ENCODE results near the gene MTFR1L.
A peak's percentile ranks its signal among the peaks of the same experiment; 100 is the strongest.

Gene MTFR1L

DNA sequence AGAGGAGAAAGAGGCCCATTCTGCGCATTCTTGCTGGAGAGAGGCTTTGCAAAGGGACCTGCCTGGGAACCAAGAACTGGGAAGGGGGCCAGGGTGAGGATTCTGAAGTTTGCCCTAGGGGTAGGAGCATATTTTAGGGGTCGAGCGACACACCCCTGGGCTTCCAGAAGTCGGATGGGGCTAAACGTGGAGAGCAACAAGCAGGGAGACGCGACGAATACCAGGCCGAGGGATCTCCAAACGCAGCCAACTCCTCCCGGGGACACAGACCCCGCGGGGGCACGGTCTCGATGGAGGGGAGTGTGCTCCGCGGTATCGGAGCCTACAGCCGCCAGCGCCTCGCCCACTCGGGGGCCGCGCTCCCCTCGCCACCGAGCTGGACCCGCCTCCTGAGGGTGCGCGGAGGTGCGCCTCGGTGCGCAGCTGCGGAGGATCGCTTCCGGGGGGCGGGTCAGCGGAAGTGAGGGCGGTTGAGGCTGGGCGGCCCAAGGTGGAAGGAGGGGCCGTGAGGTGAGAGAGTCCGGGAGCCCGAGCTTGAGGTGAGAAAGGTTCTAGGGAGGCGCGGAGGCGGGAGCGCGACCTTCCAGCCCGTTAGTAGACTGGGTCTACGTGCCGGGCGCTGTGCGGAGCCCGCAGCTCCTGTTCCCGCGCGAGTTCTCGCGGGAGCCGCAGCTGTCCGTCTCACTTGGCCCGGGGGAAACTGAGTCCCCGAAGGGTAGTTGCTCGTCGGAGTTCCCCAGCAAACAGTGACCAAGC is at the start of gene MTFR1L:
Gene MTFR1L, plus strand, starts transcription at position 464 of the 756 bp plus-strand sequence. CDS start 3,151 bp downstream, outside the sequence.
- DNase-seq, result peak; percentile 97

DNA sequence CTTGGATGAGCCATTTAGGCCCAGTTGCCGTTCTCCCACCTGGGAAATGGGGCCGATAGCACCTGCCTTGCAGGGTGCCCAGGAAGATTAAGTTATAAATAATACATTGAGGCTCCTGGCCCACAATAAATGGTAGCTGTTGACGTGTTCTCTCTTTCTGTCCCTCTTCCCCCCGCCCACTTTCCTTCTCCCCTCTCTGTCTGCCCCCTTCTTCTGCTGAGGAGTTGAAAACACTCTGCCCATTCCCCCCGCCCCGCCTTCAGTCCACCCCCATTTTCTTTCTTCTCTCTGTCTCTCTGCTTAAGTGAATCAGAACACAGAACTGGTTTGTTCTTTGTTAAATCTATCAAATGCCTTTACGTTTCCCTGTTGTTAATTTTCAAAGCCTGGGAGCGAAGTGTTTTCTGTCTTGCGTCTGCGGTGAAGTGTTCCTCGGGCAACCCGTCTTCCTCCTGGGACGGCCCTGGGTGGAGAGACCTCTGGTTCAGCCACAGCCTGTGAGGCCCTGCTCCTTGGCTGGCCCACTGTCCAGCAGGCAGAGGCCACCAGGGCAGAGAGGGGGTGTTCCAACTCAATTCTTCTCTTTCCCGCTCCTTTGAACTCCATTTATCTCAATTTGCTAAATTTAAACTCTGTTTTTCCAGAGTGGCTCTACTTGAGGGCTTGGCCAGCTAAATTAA is 49.1 kb upstream of the MTFR1L start:
- peak; percentile 60 for DNase-seq

- DNase-seq, result peak; percentile 84
These were observed 48.3 kb upstream of the MTFR1L start for GRCh38 chr1:25771221-25772114.

GRCh38 chr1:25772164-25772563 is 47.6 kb upstream of the MTFR1L start:
- no peak for DNase-seq

GRCh38 chr1:25772692-25773245 is 47.0 kb upstream of the MTFR1L start:
- no peak for DNase-seq

DNA sequence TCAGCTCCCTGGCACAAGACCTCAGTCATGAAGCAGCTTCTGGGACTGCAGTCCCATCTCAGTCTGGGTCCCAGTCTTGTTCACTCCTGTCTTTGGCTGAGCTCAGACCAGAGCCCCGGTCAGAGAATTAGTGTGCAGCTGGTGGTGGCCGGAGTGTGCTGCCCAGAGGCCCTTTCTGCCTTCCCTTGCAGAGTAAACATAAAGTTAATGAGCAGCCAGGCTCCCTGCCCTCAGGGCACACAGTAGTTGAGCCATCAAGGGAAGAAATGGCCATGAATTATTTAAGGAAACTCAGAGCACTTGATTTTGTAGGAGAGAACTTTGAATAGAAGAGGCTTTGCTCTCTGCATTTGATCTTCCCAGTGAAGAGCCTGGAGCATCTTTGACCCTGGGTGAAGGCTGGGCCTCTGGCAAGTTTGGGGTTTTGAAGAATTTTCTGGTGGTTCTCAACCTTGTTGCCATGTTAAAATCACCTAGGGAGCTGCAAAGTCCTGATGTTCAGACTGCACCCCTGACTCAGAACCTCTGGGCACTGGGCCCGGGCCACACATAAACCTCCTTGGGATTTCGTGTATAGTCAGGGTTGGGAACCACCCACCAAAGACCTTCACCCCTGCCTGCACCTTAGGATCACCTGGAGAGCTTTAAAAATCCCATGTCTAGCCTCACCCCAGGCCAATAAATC is 46.2 kb upstream of the MTFR1L start:
- peak; percentile 57 for DNase-seq

DNA sequence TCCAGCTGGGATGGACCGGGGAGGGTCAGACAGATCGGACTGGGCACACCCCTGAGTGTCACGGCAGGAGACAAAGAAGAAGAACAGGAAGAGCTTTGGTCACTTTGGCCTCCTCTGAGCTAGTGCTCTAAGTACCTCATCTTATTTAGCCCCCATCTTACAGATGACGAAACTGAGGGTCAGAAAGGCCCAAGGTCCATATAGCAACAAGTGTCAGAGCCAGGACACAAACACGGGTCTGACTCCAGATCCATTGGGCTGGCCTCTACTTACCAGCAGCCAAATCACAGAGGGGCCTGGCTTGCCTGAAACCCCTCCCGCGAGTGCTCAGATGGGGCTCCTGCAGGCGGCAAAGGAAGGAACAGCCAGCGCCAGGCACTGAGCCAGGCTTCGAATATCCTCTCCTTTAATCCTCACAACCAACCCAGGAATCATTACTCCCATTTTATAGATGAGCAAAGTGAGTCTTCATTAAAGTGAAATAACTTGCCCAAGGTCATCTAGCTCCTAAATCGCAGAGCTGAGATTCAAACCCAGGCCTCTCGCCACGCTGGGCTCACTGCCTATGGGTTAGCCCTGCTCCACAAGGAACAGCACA is 45.4 kb upstream of the MTFR1L start:
- no peak for DNase-seq

DNA sequence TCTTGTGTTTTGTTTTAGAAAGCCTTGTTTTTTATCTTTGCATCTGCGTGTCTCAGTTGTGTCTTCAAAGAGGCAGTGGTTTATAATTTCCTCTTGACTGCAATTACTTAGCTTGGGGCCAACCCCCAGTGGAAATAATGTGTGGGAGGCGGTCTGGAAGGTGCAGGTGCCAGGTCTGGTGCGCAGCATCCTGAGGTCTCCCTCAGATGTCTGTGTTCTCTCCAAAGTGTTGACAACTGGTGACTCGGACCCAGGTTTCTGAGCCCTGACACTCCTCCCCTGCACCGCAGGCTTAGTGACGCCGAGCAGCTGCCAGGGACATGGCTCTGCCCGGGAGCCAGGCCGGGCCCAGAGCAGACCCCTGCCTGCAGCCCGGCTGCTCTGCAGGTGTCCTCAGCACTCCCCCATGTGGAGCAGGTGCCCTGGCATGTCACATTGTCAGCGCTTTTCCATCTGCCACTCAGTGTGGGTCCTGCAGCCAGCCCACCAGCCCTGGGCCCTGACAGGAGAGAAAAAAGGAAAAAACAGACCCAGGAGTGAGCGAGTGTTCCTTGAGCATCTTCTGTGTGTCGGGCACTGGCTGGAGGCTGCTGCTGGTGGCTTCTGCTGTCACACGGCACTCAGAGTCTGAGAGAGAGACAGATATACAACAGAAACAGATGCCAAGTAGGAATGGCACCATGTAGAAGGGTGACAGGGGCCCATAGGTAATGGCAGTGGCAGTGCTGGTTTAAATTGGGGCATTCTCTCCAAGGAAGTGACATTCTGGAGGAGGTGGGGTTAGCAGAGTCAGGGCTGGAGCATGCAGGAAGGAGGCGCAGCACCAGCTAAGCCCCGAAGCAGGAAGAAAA is 44.6 kb upstream of the MTFR1L start:
- peak; percentile 66 for DNase-seq

GRCh38 chr1:25779388-25779787 is 40.4 kb upstream of the MTFR1L start:
- DNase-seq, result no peak

GRCh38 chr1:25779894-25780293 is 39.9 kb upstream of the MTFR1L start:
- no peak for DNase-seq

GRCh38 chr1:25780318-25781129 is 39.2 kb upstream of the MTFR1L start:
- no peak for DNase-seq

GRCh38 chr1:25781130-25781433 is 38.7 kb upstream of the MTFR1L start:
- no peak for DNase-seq

- DNase-seq, result no peak
These were observed 37.0 kb upstream of the MTFR1L start for GRCh38 chr1:25782608-25783201.

- DNase-seq, result no peak
These were observed 35.1 kb upstream of the MTFR1L start for GRCh38 chr1:25784575-25785051.

- no peak for DNase-seq
These were observed 34.3 kb upstream of the MTFR1L start for GRCh38 chr1:25785333-25786067.

DNA sequence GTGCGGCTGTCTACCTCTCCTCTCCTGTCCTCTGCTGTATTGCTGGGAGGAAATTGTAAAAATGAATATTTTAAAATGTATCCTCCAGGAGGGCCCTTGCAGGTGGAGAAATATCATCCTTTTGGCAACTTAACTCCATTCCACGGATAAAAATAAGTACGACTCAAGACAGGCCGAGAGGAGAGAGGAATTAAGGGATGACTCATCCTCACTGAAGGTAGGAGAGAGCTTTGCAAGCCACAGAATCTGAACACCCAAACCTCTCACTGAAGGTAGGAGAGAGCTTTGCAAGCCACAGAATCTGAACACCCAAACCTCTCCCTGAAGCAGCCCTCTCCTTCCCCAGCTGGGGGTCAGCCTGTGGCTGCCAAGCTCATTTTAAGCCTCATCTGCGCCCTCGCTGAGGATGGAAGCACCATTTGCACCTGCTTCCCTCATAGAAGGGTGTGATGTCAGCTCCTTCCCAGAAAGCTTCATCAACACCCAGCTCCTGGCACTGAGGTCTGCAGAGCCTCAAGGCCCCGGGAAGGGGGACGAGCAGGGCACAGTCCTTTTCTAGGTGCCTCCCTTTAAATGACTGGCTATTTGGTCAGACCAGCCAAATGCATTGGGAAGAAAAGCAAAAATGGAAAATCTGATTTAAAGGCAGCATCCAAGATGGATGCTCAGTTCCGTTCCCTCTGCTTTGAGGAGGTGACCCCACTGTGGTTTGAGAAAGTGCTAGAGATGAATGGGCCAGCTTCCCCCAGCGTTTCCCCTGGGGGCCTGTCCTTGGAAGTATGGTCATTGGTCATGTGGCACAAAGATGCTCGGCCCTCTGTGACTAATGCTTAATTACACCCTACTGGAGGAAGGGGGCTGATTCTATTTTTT is 32.6 kb upstream of the MTFR1L start:
- no peak for DNase-seq

GRCh38 chr1:25787760-25788166 is 32.0 kb upstream of the MTFR1L start:
- DNase-seq, result no peak

DNA sequence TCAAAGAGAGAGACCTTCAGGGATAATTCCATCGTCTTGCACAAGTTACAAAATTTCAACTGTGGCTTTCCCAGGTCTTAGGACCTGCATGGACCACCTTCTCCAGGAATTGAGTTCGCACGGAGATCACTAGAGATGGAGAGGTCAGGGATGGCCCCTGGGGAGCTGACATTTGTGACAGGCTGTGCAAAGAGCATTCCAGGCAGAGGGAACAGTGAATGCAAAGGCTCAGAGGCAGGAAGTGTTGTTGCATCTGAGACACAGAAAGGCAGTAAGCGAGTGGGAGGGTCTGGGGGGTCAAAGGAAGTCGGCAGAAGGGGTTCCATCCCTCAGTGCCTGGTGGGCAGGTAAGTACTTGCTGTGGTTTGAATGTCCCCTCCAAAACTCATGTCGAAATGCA is 29.3 kb upstream of the MTFR1L start:
- DNase-seq, result no peak

Data from retina (tissue), 1 donor.